H9 (cell line): ENCODE results near the gene ST6GALNAC1. TPM values are rescaled to one million over a fixed set of nuclear protein-coding genes. Genes with fewer than 3 reads are reported as not detected.
"Not testable (repeated sequence)": the region's sequence is repeated elsewhere in the genome, so short reads cannot be mapped to it uniquely, and the experiment has no call there.

Experiments used
- DNase-seq: peaks from one replicate; pipeline ENCODE4 v3.0.0-alpha.2; 2017
- H2AFZ ChIP-seq: one replicate; pipeline ENCODE4 v1.6.1; 2013; ENCODE audit warnings: mild to moderate bottlenecking, low read length, control low read depth, moderate library complexity
- H2AK5ac ChIP-seq: 2 replicates; pipeline ENCODE4 v1.6.1; 2013; ENCODE audit warnings: low read length, control low read depth, mixed read lengths; ENCODE audit not compliant: insufficient read length
- H2BK120ac ChIP-seq: one replicate; pipeline ENCODE4 v1.6.1; 2013; ENCODE audit warnings: low read depth, mild to moderate bottlenecking, low read length, control low read depth, inconsistent platforms; ENCODE audit not compliant: poor library complexity, severe bottlenecking
- H2BK12ac ChIP-seq: 2 replicates; pipeline ENCODE4 v1.6.1; 2013; ENCODE audit warnings: low read length, control low read depth, mixed read lengths, low read depth; ENCODE audit not compliant: insufficient read length
- H2BK15ac ChIP-seq: 2 replicates; pipeline ENCODE4 v1.6.1; 2013; ENCODE audit warnings: low read depth, low read length, control low read depth
- H2BK20ac ChIP-seq: one replicate; pipeline ENCODE4 v1.6.1; 2013; ENCODE audit warnings: low read depth, mild to moderate bottlenecking, low read length, control low read depth, inconsistent platforms; ENCODE audit not compliant: poor library complexity, severe bottlenecking
- H2BK5ac ChIP-seq: 2 replicates; pipeline ENCODE4 v1.6.1; 2013; ENCODE audit warnings: low read length, control low read depth, mixed read lengths; ENCODE audit not compliant: insufficient read length
- H3K14ac ChIP-seq: 2 replicates; pipeline ENCODE4 v1.6.1; 2013; ENCODE audit warnings: low read length, control low read depth; ENCODE audit not compliant: insufficient read depth
- H3K18ac ChIP-seq: 2 replicates; pipeline ENCODE4 v1.6.1; 2013; ENCODE audit warnings: low read depth, mild to moderate bottlenecking, mixed read lengths, low read length, control low read depth; ENCODE audit not compliant: insufficient read length
- H3K23ac ChIP-seq: 2 replicates; pipeline ENCODE4 v1.6.1; 2013; ENCODE audit warnings: low read length, control low read depth, mixed read lengths, low read depth; ENCODE audit not compliant: insufficient read length
- H3K23me2 ChIP-seq: 2 replicates; pipeline ENCODE4 v1.6.1; 2013; ENCODE audit warnings: low read depth, mild to moderate bottlenecking, mixed read lengths, low read length, control low read depth; ENCODE audit not compliant: insufficient read length, poor library complexity, severe bottlenecking
- H3K27ac ChIP-seq: 2 replicates; pipeline ENCODE4 v1.5.1; 2013; ENCODE audit warnings: low read length, control low read depth, mixed read lengths, low read depth; ENCODE audit not compliant: insufficient read length
- H3K27me3 ChIP-seq: 2 replicates; pipeline ENCODE4 v1.6.1; 2013; ENCODE audit warnings: low read length, control low read depth, inconsistent platforms; ENCODE audit not compliant: insufficient read depth
- H3K4ac ChIP-seq: 2 replicates; pipeline ENCODE4 v1.6.1; 2013; ENCODE audit warnings: low read depth, mild to moderate bottlenecking, control low read depth, inconsistent platforms, low read length, moderate library complexity
- H3K4me1 ChIP-seq: 2 replicates; pipeline ENCODE4 v1.6.1; 2013; ENCODE audit warnings: low read length, control low read depth, inconsistent platforms; ENCODE audit not compliant: insufficient read depth
- H3K4me2 ChIP-seq: 2 replicates; pipeline ENCODE4 v1.6.1; 2013; ENCODE audit warnings: low read length, control low read depth, mixed read lengths; ENCODE audit not compliant: insufficient read length, insufficient read depth
- H3K56ac ChIP-seq: 2 replicates; pipeline ENCODE4 v1.6.1; 2013; ENCODE audit warnings: low read depth, mild to moderate bottlenecking, mixed read lengths, low read length, control low read depth; ENCODE audit not compliant: insufficient read length
- H3K79me1 ChIP-seq: 2 replicates; pipeline ENCODE4 v1.6.1; 2013; ENCODE audit warnings: low read depth, mild to moderate bottlenecking, moderate library complexity, low read length, control low read depth, inconsistent platforms; ENCODE audit not compliant: insufficient read depth, poor library complexity, severe bottlenecking
- H3K79me2 ChIP-seq: 2 replicates; pipeline ENCODE4 v1.6.1; 2013; ENCODE audit warnings: low read length, control low read depth, inconsistent platforms; ENCODE audit not compliant: insufficient read depth
- H3K9ac ChIP-seq: 2 replicates; pipeline ENCODE4 v1.6.1; 2013; ENCODE audit warnings: low read length, control low read depth, mixed read lengths; ENCODE audit not compliant: insufficient read length; ENCODE audit errors: extremely low read depth
- H3K9me3 ChIP-seq: one replicate; pipeline ENCODE4 v1.6.1; 2013; ENCODE audit warnings: low read depth, low read length, inconsistent platforms; ENCODE audit not compliant: control insufficient read depth
- H3T11ph ChIP-seq: one replicate; pipeline ENCODE4 v1.6.1; 2013; ENCODE audit warnings: mild to moderate bottlenecking, low read length, control low read depth, inconsistent platforms
- H4K20me1 ChIP-seq: one replicate; pipeline ENCODE4 v1.6.1; 2013; ENCODE audit not compliant: control insufficient read depth, insufficient read length, insufficient read depth
- H4K5ac ChIP-seq: 2 replicates; pipeline ENCODE4 v1.6.1; 2013; ENCODE audit warnings: low read depth, mild to moderate bottlenecking, mixed read lengths, low read length, control low read depth; ENCODE audit not compliant: insufficient read length
- H4K8ac ChIP-seq: replicated peaks from 2 replicates; pipeline ENCODE4 v1.6.1; 2013; ENCODE audit warnings: low read length, control low read depth, mixed read lengths, low read depth; ENCODE audit not compliant: insufficient read length
- H4K91ac ChIP-seq: 2 replicates; pipeline ENCODE4 v1.6.1; 2013; ENCODE audit warnings: low read depth, mild to moderate bottlenecking, moderate library complexity, mixed read lengths, low read length, control low read depth; ENCODE audit not compliant: insufficient read length
- H3K27ac Mint-ChIP-seq, 3 experiments: 2 replicates in 2 of 3; 3 replicates in 1 of 3; pipeline ENCODE4 v1.8.0; 2020 to 2021; ENCODE audit warnings: mixed read lengths in 3 of 3, mild to moderate bottlenecking in 1 of 3, moderate library complexity in 1 of 3
- H3K27me3 Mint-ChIP-seq: 2 replicates; pipeline ENCODE4 v1.8.0; 2021; ENCODE audit warnings: low read depth, mild to moderate bottlenecking, moderate library complexity, mixed read lengths
- H3K36me3 Mint-ChIP-seq, 3 experiments: 2 replicates in 2 of 3; 3 replicates in 1 of 3; pipeline ENCODE4 v1.8.0; 2020 to 2021; ENCODE audit warnings: low read depth in 3 of 3, mixed read lengths in 3 of 3; ENCODE audit not compliant: insufficient read depth in 1 of 3
- H3K4me1 Mint-ChIP-seq, 2 experiments: 2 replicates each; pipeline ENCODE4 v1.8.0; 2020; ENCODE audit warnings: mixed read lengths in 2 of 2
- H3K4me3 Mint-ChIP-seq, 2 experiments: 2 replicates in 1 of 2; 3 replicates in 1 of 2; pipeline ENCODE4 v1.8.0; 2020 to 2021; ENCODE audit warnings: mild to moderate bottlenecking in 2 of 2, mixed read lengths in 2 of 2, moderate library complexity in 1 of 2
- H3K9me3 Mint-ChIP-seq, 2 experiments: 2 replicates in 1 of 2; 3 replicates in 1 of 2; pipeline ENCODE4 v1.8.0; 2020; ENCODE audit warnings: mild to moderate bottlenecking in 2 of 2, mixed read lengths in 2 of 2, moderate library complexity in 1 of 2
- CTCF ChIP-seq: fragments of 200-600 bp; sonication (generic); conservative IDR thresholded peaks from 3 replicates; pipeline ENCODE4 v1.8.0; 2021; ENCODE audit warnings: antibody characterized with exemption, mild to moderate bottlenecking
- WGBS: extraction: QIAGEN DNeasy Blood & Tissue Kit; methylation state at CpG from one replicate; pipeline ENCODE4 v1.1.7; 2013; ENCODE audit warnings: missing lambda C conversion rate, low lambda C conversion rate, mixed read lengths; ENCODE audit not compliant: insufficient read length; ENCODE audit errors: extremely low coverage; 5-methylcytosine and 5-hydroxymethylcytosine counted together
- total RNA-seq: library from RNA; stranded (reverse); gene quantifications from 2 replicates; pipeline ENCODE4 v1.2.1, GENCODE V29; 2021

Gene ST6GALNAC1
- total RNA-seq, 1 experiment from 2014 or later: not detected

GRCh38 chr17:76638263-76638662, 5.3 kb downstream of the ST6GALNAC1 start:
- no peak overlapping the region for H3K56ac ChIP-seq
- no peaks in the 10 kb centered on the region for H3K36me3 Mint-ChIP-seq
- H2BK15ac ChIP-seq: no peak overlapping the region
- no peak overlapping the region for H3K18ac ChIP-seq
- no peak overlapping the region for H2BK5ac ChIP-seq
- no peak overlapping the region for H2AK5ac ChIP-seq
- no peak overlapping the region for H3K23ac ChIP-seq
- H3K4me1 Mint-ChIP-seq: peaks cover 19 to 34% of the 10 kb centered on the region in 2 experiments
- H3K9ac ChIP-seq: no peak overlapping the region
- no peak overlapping the region for H3K27ac ChIP-seq
- no peaks in the 10 kb centered on the region for H3K79me2 ChIP-seq
- no peak overlapping the region for H3K4ac ChIP-seq
- no peaks in the 10 kb centered on the region for H3K27me3 ChIP-seq
- no peak overlapping the region for H4K5ac ChIP-seq
- no peak overlapping the region for H4K91ac ChIP-seq
- WGBS: no CpG with 5 or more reads among the region's 10 CpGs
- H2BK12ac ChIP-seq: no peak overlapping the region
- H4K8ac ChIP-seq: no peak overlapping the region
- no peak overlapping the region for H3K4me2 ChIP-seq
- H3K4me1 ChIP-seq: peaks cover 2% of the 10 kb centered on the region; the same call in 1 of the 2 replicates
- H3K9me3 ChIP-seq: no peaks in the 10 kb centered on the region
- no peaks in the 10 kb centered on the region for H3K9me3 Mint-ChIP-seq
- TF ChIP-seq CTCF: no peak
- no peaks in the 10 kb centered on the region for H3K23me2 ChIP-seq
- peaks cover under 1% of the 10 kb centered on the region for H3K27me3 Mint-ChIP-seq
- no peak for DNase-seq
- H3K4me3 Mint-ChIP-seq: no peak overlapping the region
- no peak overlapping the region for H3T11ph ChIP-seq
- H3K27ac Mint-ChIP-seq: no peak overlapping the region
- no peaks in the 10 kb centered on the region for H3K79me1 ChIP-seq
- no peak overlapping the region for H3K14ac ChIP-seq
- H2AFZ ChIP-seq: no peak overlapping the region
- H2BK120ac ChIP-seq: no peak overlapping the region
- H2BK20ac ChIP-seq: no peak overlapping the region
- H4K20me1 ChIP-seq: no peaks in the 10 kb centered on the region

- H3K56ac ChIP-seq, H2BK120ac ChIP-seq, DNase-seq, H2BK5ac ChIP-seq, H3K27me3 Mint-ChIP-seq, H3K4me3 Mint-ChIP-seq, H2AFZ ChIP-seq, H4K8ac ChIP-seq, H4K5ac ChIP-seq, H2AK5ac ChIP-seq, H3K27me3 ChIP-seq, H3T11ph ChIP-seq, H3K23me2 ChIP-seq, H3K4me1 ChIP-seq, H3K4me2 ChIP-seq, H3K79me1 ChIP-seq, H3K27ac Mint-ChIP-seq, H2BK15ac ChIP-seq, H3K36me3 Mint-ChIP-seq, H3K79me2 ChIP-seq, H3K4ac ChIP-seq, H4K91ac ChIP-seq, H3K9me3 Mint-ChIP-seq, H3K23ac ChIP-seq, H3K27ac ChIP-seq, H3K9me3 ChIP-seq, H3K9ac ChIP-seq, H2BK12ac ChIP-seq, H3K18ac ChIP-seq, H2BK20ac ChIP-seq, H3K14ac ChIP-seq, H4K20me1 ChIP-seq: not testable (repeated sequence)
- H3K4me1 Mint-ChIP-seq: peaks cover 24 to 40% of the 10 kb centered on the region in 2 experiments
- WGBS: no CpG with 5 or more reads among the region's 27 CpGs
Observed at GRCh38 chr17:76636486-76637206, 6.9 kb downstream of the ST6GALNAC1 start.
